Measurements from ENCODE around the gene CEP72.
"Not testable (repeated sequence)": the region's sequence is repeated elsewhere in the genome, so short reads cannot be mapped to it uniquely, and the experiment has no call there.

The CEP72 gene

GRCh38 chr5:601771-602465 is 10.2 kb upstream of the CEP72 start:
- DNase-seq: no peak

GRCh38 chr5:602466-603035 is 9.6 kb upstream of the CEP72 start:
- DNase-seq: no peak

- no peak for DNase-seq
These were observed 8.8 kb upstream of the CEP72 start for GRCh38 chr5:603081-603998.

GRCh38 chr5:604391-604831 is 7.7 kb upstream of the CEP72 start:
- DNase-seq: no peak

GRCh38 chr5:605090-605489 is 7.0 kb upstream of the CEP72 start:
- DNase-seq: not testable (repeated sequence)

- no peak for DNase-seq
These were observed 6.1 kb upstream of the CEP72 start for GRCh38 chr5:606061-606460.

GRCh38 chr5:606526-607399 is 5.4 kb upstream of the CEP72 start:
- DNase-seq: no peak

- DNase-seq: no peak
These were observed 4.4 kb upstream of the CEP72 start for GRCh38 chr5:607541-608428.

GRCh38 chr5:608429-609370 is 3.4 kb upstream of the CEP72 start:
- DNase-seq: no peak

- DNase-seq: no peak
These were observed 2.6 kb upstream of the CEP72 start for GRCh38 chr5:609506-609905.

- no peak for DNase-seq
These were observed 2.0 kb upstream of the CEP72 start for GRCh38 chr5:610011-610743.

GRCh38 chr5:610744-611730 is 1.1 kb upstream of the CEP72 start:
- no peak for DNase-seq

- peak; percentile 47 for DNase-seq
These were observed 621 bp downstream of the CEP72 start for GRCh38 chr5:612498-613424.

GRCh38 chr5:616484-617039 is 4.4 kb downstream of the CEP72 start:
- no peak for DNase-seq

GRCh38 chr5:617896-618295 is 5.8 kb downstream of the CEP72 start:
- no peak for DNase-seq

GRCh38 chr5:618450-618849 is 6.3 kb downstream of the CEP72 start:
- no peak for DNase-seq

GRCh38 chr5:619444-619843 is 7.3 kb downstream of the CEP72 start:
- DNase-seq: no peak

Measured in EL (cell line).